Brain microvascular endothelial cell (primary cell): ENCODE data around the gene CRACDL.

Source experiments
- DNase-seq: peaks from one replicate; pipeline ENCODE4 v3.0.0-alpha.2; 2020
- H3K27ac ChIP-seq: fragments of 250-450 bp; sonication (Bioruptor Pico); 2 replicates; pipeline ENCODE4 v1.5.1; 2020; ENCODE audit warnings: mild to moderate bottlenecking, moderate library complexity
- H3K27me3 ChIP-seq: fragments of 250-450 bp; sonication (Bioruptor Pico); replicated peaks from 2 replicates; pipeline ENCODE4 v1.5.1; 2020; ENCODE audit warnings: mild to moderate bottlenecking
- H3K36me3 ChIP-seq: fragments of 250-450 bp; sonication (Bioruptor Pico); replicated peaks from 2 replicates; pipeline ENCODE4 v1.5.1; 2020; ENCODE audit warnings: mild to moderate bottlenecking
- H3K4me3 ChIP-seq: 2 replicates; pipeline ENCODE4 v1.5.1; 2011; ENCODE audit warnings: low read depth, mild to moderate bottlenecking, control low read depth, low read length, moderate library complexity
- CTCF ChIP-seq: IDR thresholded peaks from 2 replicates; pipeline ENCODE4 v1.5.1; 2011; ENCODE audit warnings: low read depth, mild to moderate bottlenecking, moderate library complexity, low read length, control low read depth, inconsistent platforms; ENCODE audit errors: missing control alignments
- in situ Hi-C: cut with HindIII; loops from 2 replicates; pipeline ENCODE4 v1.10.0; 2017; ENCODE audit warnings: low sequenced_read_pairs, low pct_ligation_motif_present

CRACDL gene

GRCh38 chr2:98893911-98894321, 42.1 kb downstream of the CRACDL start:
- H3K4me3 ChIP-seq: no peak overlapping the region
- DNase-seq: no peak
- H3K36me3 ChIP-seq: no peaks in the 10 kb centered on the region
- H3K27ac ChIP-seq: no peak overlapping the region
- H3K27me3 ChIP-seq: no peaks in the 10 kb centered on the region
- in situ Hi-C loops: no loop called here
- no peak for TF ChIP-seq CTCF

- no peaks in the 10 kb centered on the region for H3K27me3 ChIP-seq
- no peak for TF ChIP-seq CTCF
- H3K4me3 ChIP-seq: no peak overlapping the region
- no peak overlapping the region for H3K27ac ChIP-seq
- in situ Hi-C loops: no loop called here
- H3K36me3 ChIP-seq: no peaks in the 10 kb centered on the region
- no peak for DNase-seq
Measured at GRCh38 chr2:98892871-98893270, 43.2 kb downstream of the CRACDL start.

GRCh38 chr2:98891591-98891990, 44.4 kb downstream of the CRACDL start:
- Histone ChIP-seq H3K36me3 (no peaks in the 10 kb centered on the region), H3K27ac (no peak overlapping the region), H3K4me3 (no peak overlapping the region), H3K27me3 (no peaks in the 10 kb centered on the region)
- in situ Hi-C loops: no loop called here
- DNase-seq: no peak
- TF ChIP-seq CTCF: no peak

- Histone ChIP-seq H3K27ac (no peak overlapping the region), H3K36me3 (no peaks in the 10 kb centered on the region), H3K4me3 (no peak overlapping the region), H3K27me3 (no peaks in the 10 kb centered on the region)
- in situ Hi-C loops: no loop called here
- DNase-seq: no peak
- no peak for TF ChIP-seq CTCF
Measured at GRCh38 chr2:98886066-98886554, 49.9 kb downstream of the CRACDL start.

- no peaks in the 10 kb centered on the region for H3K36me3 ChIP-seq
- H3K27me3 ChIP-seq: no peaks in the 10 kb centered on the region
- TF ChIP-seq CTCF: no peak
- no peak overlapping the region for H3K27ac ChIP-seq
- no peak overlapping the region for H3K4me3 ChIP-seq
- in situ Hi-C loops: no loop called here
- no peak for DNase-seq
Measured at GRCh38 chr2:98884658-98885057, 51.4 kb downstream of the CRACDL start.

GRCh38 chr2:98883780-98884211, 52.2 kb downstream of the CRACDL start:
- Histone ChIP-seq H3K27me3 (no peaks in the 10 kb centered on the region), H3K27ac (no peak overlapping the region), H3K36me3 (no peaks in the 10 kb centered on the region), H3K4me3 (no peak overlapping the region)
- in situ Hi-C loops: no loop called here
- TF ChIP-seq CTCF: no peak
- no peak for DNase-seq
